Endodermal cell (in vitro differentiated cells): Measurements from ENCODE around the gene PTH2. TPM values are rescaled to one million over a fixed set of nuclear protein-coding genes. Genes with fewer than 3 reads are reported as not detected.

Experiments used
- DNase-seq: peaks from one replicate; pipeline ENCODE4 v3.0.0-alpha.2; 2017
- H3K27ac ChIP-seq: 2 replicates; pipeline ENCODE4 v1.5.1; 2013; ENCODE audit warnings: mild to moderate bottlenecking, low read depth, low read length, moderate library complexity
- H3K27me3 ChIP-seq: 2 replicates; pipeline ENCODE4 v1.6.1; 2013; ENCODE audit warnings: mild to moderate bottlenecking, low read length, moderate library complexity; ENCODE audit not compliant: insufficient read depth, control insufficient read depth, poor library complexity, severe bottlenecking
- H3K36me3 ChIP-seq: 2 replicates; pipeline ENCODE4 v1.7.0; 2013; ENCODE audit warnings: mild to moderate bottlenecking, low read length, moderate library complexity; ENCODE audit not compliant: control insufficient read depth, insufficient read depth
- H3K4me1 ChIP-seq: one replicate; pipeline ENCODE4 v1.7.0; 2013; ENCODE audit warnings: low read length; ENCODE audit not compliant: control insufficient read depth, insufficient read depth
- H3K4me3 ChIP-seq: 2 replicates; pipeline ENCODE4 v1.5.1; 2013; ENCODE audit warnings: mild to moderate bottlenecking, low read length, moderate library complexity
- H3K9ac ChIP-seq: 2 replicates; pipeline ENCODE4 v1.6.1; 2013; ENCODE audit warnings: mild to moderate bottlenecking, low read length, moderate library complexity; ENCODE audit not compliant: poor library complexity, severe bottlenecking; ENCODE audit errors: extremely low read depth
- H3K9me3 ChIP-seq: 2 replicates; pipeline ENCODE4 v1.6.1; 2013; ENCODE audit warnings: mild to moderate bottlenecking, low read length, moderate library complexity; ENCODE audit not compliant: control insufficient read depth
- H3K27ac Mint-ChIP-seq: 2 replicates; pipeline ENCODE4 v1.8.0; 2020; ENCODE audit warnings: mixed read lengths
- H3K27me3 Mint-ChIP-seq: 2 replicates; pipeline ENCODE4 v1.8.0; 2021; ENCODE audit warnings: mild to moderate bottlenecking, mixed read lengths; ENCODE audit not compliant: insufficient read depth
- H3K36me3 Mint-ChIP-seq: 2 replicates; pipeline ENCODE4 v1.8.0; 2020; ENCODE audit warnings: low read depth, mixed read lengths
- H3K4me1 Mint-ChIP-seq: 2 replicates; pipeline ENCODE4 v1.8.0; 2020; ENCODE audit warnings: mixed read lengths
- H3K4me3 Mint-ChIP-seq: 2 replicates; pipeline ENCODE4 v1.8.0; 2020; ENCODE audit warnings: mild to moderate bottlenecking, moderate library complexity, mixed read lengths
- H3K9me3 Mint-ChIP-seq: 2 replicates; pipeline ENCODE4 v1.8.0; 2020; ENCODE audit warnings: mild to moderate bottlenecking, mixed read lengths
- WGBS, 2 experiments: methylation state at CpG; one replicate each; pipeline versions ENCODE4 v1.1.5 to v1.1.7; 2013; ENCODE audit warnings: missing lambda C conversion rate in 2 of 2, mixed read lengths in 1 of 2; ENCODE audit not compliant: insufficient coverage in 1 of 2, insufficient read length in 1 of 2; 5-methylcytosine and 5-hydroxymethylcytosine counted together
- total RNA-seq, 2 donors: library from RNA; stranded (reverse); fragmentation: NEBNext Ultra II Directional in 1 of 2; extraction: Animal tissue kit (Norgen Biotek cat#: 25700) in 1 of 2; gene quantifications; 2 replicates in 1 of 2; 3 replicates in 1 of 2; pipeline ENCODE4 v1.2.1, GENCODE V29; 2021
- TF ChIP-seq, protein P1 (sequence below): fragments of 200-600 bp; sonication (generic); conservative IDR thresholded peaks from 2 replicates; pipeline ENCODE4 v1.5.0; 2021; ENCODE audit warnings: antibody characterized with exemption, mild to moderate bottlenecking

The PTH2 gene
- total RNA-seq, 2 donors from 2014 or later = not detected

DNA sequence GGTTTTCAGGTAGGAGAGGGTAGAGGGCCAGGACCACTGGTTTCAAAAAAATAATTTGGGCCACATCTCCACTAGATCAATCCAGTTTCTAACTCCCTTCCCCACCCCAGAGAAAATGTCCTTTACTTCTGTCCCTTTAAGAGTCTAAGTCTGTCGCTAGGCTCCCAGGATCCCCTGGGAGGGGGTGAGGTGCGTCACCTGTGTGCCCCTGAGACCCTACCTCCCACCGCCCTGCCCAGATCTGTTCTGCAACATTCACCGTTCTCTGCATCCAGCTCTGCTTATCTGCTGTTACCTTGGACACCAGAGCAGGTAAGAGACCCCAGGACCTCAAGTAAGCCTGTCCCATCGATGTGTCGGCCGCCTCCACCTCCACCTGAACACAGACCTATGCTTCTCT lies 1.9 kb upstream of the PTH2 start, which contains the start of gene GFY:
GFY (plus strand) TSS at position 211 of the 400 bp plus-strand sequence. CDS start 1,043 bp downstream, outside the sequence.
- H3K9ac ChIP-seq = no peak within 1 kb of the TSS

DNA sequence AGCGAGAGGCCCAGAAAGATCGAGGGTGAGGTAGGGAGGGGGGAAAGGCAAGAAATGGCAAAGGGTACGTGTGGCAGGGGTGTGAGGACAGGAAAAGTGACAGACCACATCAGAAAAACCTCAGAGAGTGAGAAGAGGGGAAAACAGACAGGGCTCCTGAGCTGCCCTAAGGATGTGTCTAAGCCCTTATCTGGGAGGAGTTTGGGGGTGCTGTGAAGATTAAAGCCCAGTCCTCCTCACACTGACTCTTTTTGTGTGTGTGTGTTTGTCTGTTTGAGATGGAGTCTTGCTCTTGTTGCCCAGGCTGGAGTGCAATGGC lies 703 bp upstream of the PTH2 start:
- H3K9me3 Mint-ChIP-seq = no peaks in the 10 kb centered on the region
- Histone ChIP-seq H3K9me3 (no peaks in the 10 kb centered on the region), H3K27ac (no peak overlapping the region), H3K27me3 (peaks cover 100% of the 10 kb centered on the region), H3K4me1 (no peaks in the 10 kb centered on the region), H3K36me3 (no peaks in the 10 kb centered on the region), H3K9ac (no peak overlapping the region), H3K4me3 (no peak overlapping the region)
- TF ChIP-seq, protein P1, sequence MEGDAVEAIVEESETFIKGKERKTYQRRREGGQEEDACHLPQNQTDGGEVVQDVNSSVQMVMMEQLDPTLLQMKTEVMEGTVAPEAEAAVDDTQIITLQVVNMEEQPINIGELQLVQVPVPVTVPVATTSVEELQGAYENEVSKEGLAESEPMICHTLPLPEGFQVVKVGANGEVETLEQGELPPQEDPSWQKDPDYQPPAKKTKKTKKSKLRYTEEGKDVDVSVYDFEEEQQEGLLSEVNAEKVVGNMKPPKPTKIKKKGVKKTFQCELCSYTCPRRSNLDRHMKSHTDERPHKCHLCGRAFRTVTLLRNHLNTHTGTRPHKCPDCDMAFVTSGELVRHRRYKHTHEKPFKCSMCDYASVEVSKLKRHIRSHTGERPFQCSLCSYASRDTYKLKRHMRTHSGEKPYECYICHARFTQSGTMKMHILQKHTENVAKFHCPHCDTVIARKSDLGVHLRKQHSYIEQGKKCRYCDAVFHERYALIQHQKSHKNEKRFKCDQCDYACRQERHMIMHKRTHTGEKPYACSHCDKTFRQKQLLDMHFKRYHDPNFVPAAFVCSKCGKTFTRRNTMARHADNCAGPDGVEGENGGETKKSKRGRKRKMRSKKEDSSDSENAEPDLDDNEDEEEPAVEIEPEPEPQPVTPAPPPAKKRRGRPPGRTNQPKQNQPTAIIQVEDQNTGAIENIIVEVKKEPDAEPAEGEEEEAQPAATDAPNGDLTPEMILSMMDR = no peak
- peaks cover 99% of the 10 kb centered on the region for H3K27me3 Mint-ChIP-seq
- no peak overlapping the region for H3K27ac Mint-ChIP-seq
- WGBS, 2 experiments = 15 to 17% methylated on average over 3 of the region's 3 CpGs
- peaks cover 23% of the 10 kb centered on the region for H3K4me1 Mint-ChIP-seq
- H3K4me3 Mint-ChIP-seq = no peak overlapping the region
- H3K36me3 Mint-ChIP-seq = no peaks in the 10 kb centered on the region
- DNase-seq = no peak

More for the DNA sequence above, 1.9 kb upstream of the PTH2 start, which contains the start of gene GFY:
- H3K27ac Mint-ChIP-seq = no peak within 1 kb of the TSS
- peaks cover 23% of the 10 kb centered on the region for H3K4me1 Mint-ChIP-seq
- Histone ChIP-seq H3K9me3 (no peaks in the 10 kb centered on the region), H3K27ac (no peak within 1 kb of the TSS), H3K27me3 (peaks cover 100% of the 10 kb centered on the region), H3K4me3 (no peak within 1 kb of the TSS), H3K4me1 (no peaks in the 10 kb centered on the region), H3K36me3 (no peaks in the 10 kb centered on the region)
- 46 to 56% methylated on average over 4 to 7 of the region's 7 CpGs for WGBS, 2 experiments
- DNase-seq = no peak
- H3K36me3 Mint-ChIP-seq = no peaks in the 10 kb centered on the region
- no peak within 1 kb of the TSS for H3K4me3 Mint-ChIP-seq
- H3K9me3 Mint-ChIP-seq = no peaks in the 10 kb centered on the region
- TF ChIP-seq, protein P1 = no peak
- peaks cover 99% of the 10 kb centered on the region for H3K27me3 Mint-ChIP-seq

DNA sequence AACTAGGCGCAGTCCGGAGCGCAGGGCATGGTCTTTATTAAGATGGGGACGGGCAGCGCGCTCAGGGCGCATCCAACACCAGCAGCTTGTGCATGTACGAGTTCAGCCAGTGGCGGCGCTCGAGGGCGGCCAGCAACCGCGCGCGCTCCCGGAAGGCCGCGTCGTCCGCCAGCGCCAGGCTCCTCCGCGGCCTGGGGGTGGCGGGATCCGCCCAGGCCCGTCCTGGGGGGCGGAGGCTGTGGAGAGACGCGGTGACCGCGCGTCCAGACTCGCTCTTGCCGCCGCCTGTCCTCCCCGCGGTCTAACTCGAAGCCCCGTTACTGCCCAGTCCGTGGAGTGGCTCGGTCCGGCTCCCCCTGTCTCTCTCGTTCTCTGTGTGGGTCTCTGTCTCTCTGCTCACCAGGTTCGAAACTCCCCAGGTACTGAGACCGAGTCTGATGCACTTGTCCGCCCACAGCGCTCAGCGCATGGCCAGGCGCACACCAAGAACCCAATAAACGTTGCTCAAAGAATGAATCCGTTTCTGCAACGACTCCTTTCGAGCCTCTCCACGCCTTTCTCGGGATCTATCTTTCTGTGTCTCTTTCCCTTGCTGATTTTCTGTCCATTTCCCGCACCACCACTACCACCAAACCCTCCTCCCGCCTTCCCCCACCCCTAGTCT lies 702 bp downstream of the PTH2 start:
- DNase-seq = peak; percentile 93
- TF ChIP-seq, protein P1 = peak; percentile 79
- H3K36me3 ChIP-seq = no peaks in the 10 kb centered on the region
- peak overlapping the region; percentile 69 for H3K4me3 ChIP-seq
- no peaks in the 10 kb centered on the region for H3K4me1 ChIP-seq
- Mint-ChIP-seq H3K27me3 (peaks cover 97% of the 10 kb centered on the region), H3K36me3 (no peaks in the 10 kb centered on the region), H3K27ac (no peak overlapping the region), H3K9me3 (no peaks in the 10 kb centered on the region), H3K4me1 (peaks cover 16% of the 10 kb centered on the region), H3K4me3 (peak overlapping the region; percentile 41)
- H3K9ac ChIP-seq = no peak overlapping the region
- 4 to 9% methylated on average over 40 to 58 of the region's 58 CpGs for WGBS, 2 experiments
- no peaks in the 10 kb centered on the region for H3K9me3 ChIP-seq
- H3K27ac ChIP-seq = no peak overlapping the region
- peaks cover 96% of the 10 kb centered on the region for H3K27me3 ChIP-seq
